Glutamatergic neuron (in vitro differentiated cells): ENCODE data around the gene HCN2. TPM values are rescaled to one million over a fixed set of nuclear protein-coding genes. Genes with fewer than 3 reads are reported as not detected.
A peak's percentile ranks its signal among the peaks of the same experiment; 100 is the strongest.
"Not testable (repeated sequence)": the region's sequence is repeated elsewhere in the genome, so short reads cannot be mapped to it uniquely, and the experiment has no call there.

Experiments
- DNase-seq: peaks from one replicate; pipeline ENCODE4 v3.0.0; 2022
- H3K27ac Mint-ChIP-seq: one replicate; pipeline ENCODE4 v1.8.0; 2020; ENCODE audit warnings: mild to moderate bottlenecking, mixed read lengths, inconsistent platforms; ENCODE audit not compliant: unreplicated experiment
- H3K27me3 Mint-ChIP-seq: one replicate; pipeline ENCODE4 v1.8.0; 2020; ENCODE audit warnings: mild to moderate bottlenecking, moderate library complexity, mixed read lengths, inconsistent platforms; ENCODE audit not compliant: unreplicated experiment
- H3K36me3 Mint-ChIP-seq: one replicate; pipeline ENCODE4 v1.8.0; 2020; ENCODE audit warnings: mild to moderate bottlenecking, mixed read lengths, inconsistent platforms; ENCODE audit not compliant: unreplicated experiment
- H3K4me1 Mint-ChIP-seq: one replicate; pipeline ENCODE4 v1.8.0; 2020; ENCODE audit warnings: mild to moderate bottlenecking, low read depth, mixed read lengths, inconsistent platforms; ENCODE audit not compliant: unreplicated experiment
- H3K4me3 Mint-ChIP-seq: one replicate; pipeline ENCODE4 v1.8.0; 2020; ENCODE audit warnings: mild to moderate bottlenecking, mixed read lengths, inconsistent platforms; ENCODE audit not compliant: unreplicated experiment
- H3K9me3 Mint-ChIP-seq: one replicate; pipeline ENCODE4 v1.8.0; 2020; ENCODE audit warnings: mild to moderate bottlenecking, moderate library complexity, mixed read lengths, inconsistent platforms; ENCODE audit not compliant: unreplicated experiment
- CTCF ChIP-seq: fragments of 200-600 bp; sonication (generic); IDR thresholded peaks from one replicate; pipeline ENCODE4 v1.5.0; 2021; ENCODE audit not compliant: partially characterized antibody, unreplicated experiment
- total RNA-seq: library from RNA; stranded (reverse); fragmentation: NEBNext Ultra II Directional; extraction: Animal tissue kit (Norgen Biotek cat#: 25700); gene quantifications from one replicate; pipeline ENCODE4 v1.2.1, GENCODE V29; 2021; ENCODE audit not compliant: unreplicated experiment

The HCN2 gene
- total RNA-seq, 1 donor from 2014 or later = 33.2 TPM

GRCh38 chr19:582497-583197 is 7.0 kb upstream of the HCN2 start:
- TF ChIP-seq CTCF = no peak
- Mint-ChIP-seq H3K4me1 (no peaks in the 10 kb centered on the region), H3K36me3 (no peaks in the 10 kb centered on the region), H3K27ac (no peak overlapping the region), H3K27me3 (peaks cover 15% of the 10 kb centered on the region), H3K9me3 (peaks cover 3% of the 10 kb centered on the region), H3K4me3 (no peak overlapping the region)
- no peak for DNase-seq

- DNase-seq = no peak
- peaks cover 1% of the 10 kb centered on the region for H3K4me1 Mint-ChIP-seq
- no peaks in the 10 kb centered on the region for H3K36me3 Mint-ChIP-seq
Observed at GRCh38 chr19:583198-583967, 6.3 kb upstream of the HCN2 start.

GRCh38 chr19:583968-584239 is 5.8 kb upstream of the HCN2 start:
- Mint-ChIP-seq H3K9me3 (peaks cover 3% of the 10 kb centered on the region), H3K36me3 (no peaks in the 10 kb centered on the region), H3K27me3 (peaks cover 15% of the 10 kb centered on the region), H3K27ac (peak overlapping the region; percentile 66), H3K4me3 (peak overlapping the region; percentile 59), H3K4me1 (peaks cover 1% of the 10 kb centered on the region)
- DNase-seq = no peak
- no peak for TF ChIP-seq CTCF

More at GRCh38 chr19:583198-583967, 6.3 kb upstream of the HCN2 start:
- Mint-ChIP-seq H3K27me3 (peaks cover 15% of the 10 kb centered on the region), H3K4me3 (peak overlapping the region; percentile 59), H3K27ac (no peak overlapping the region), H3K9me3 (peaks cover 3% of the 10 kb centered on the region)
- TF ChIP-seq CTCF = no peak

GRCh38 chr19:584240-585001 is 5.3 kb upstream of the HCN2 start:
- Mint-ChIP-seq H3K4me3 (peak overlapping the region; percentile 59), H3K9me3 (peaks cover 3% of the 10 kb centered on the region), H3K27ac (no peak overlapping the region), H3K36me3 (no peaks in the 10 kb centered on the region), H3K4me1 (peaks cover 1% of the 10 kb centered on the region), H3K27me3 (peaks cover 15% of the 10 kb centered on the region)
- TF ChIP-seq CTCF = peak; percentile 97
- peak; percentile 87 for DNase-seq

- not testable (repeated sequence) for H3K36me3 Mint-ChIP-seq, H3K4me3 Mint-ChIP-seq, H3K27ac Mint-ChIP-seq, H3K9me3 Mint-ChIP-seq, H3K4me1 Mint-ChIP-seq, DNase-seq
- H3K27me3 Mint-ChIP-seq = peaks cover 15% of the 10 kb centered on the region
Observed at GRCh38 chr19:585146-585545, 4.5 kb upstream of the HCN2 start.
